DOHH2 (cell line): ENCODE data around the gene MTCL1.

Source experiments
- H3F3A ChIP-seq: fragments of 200-600 bp; sonication (generic), shearing (Covaris generic); 2 replicates; pipeline ENCODE4 v1.6.0; 2016; ENCODE audit warnings: antibody characterized with exemption, mild to moderate bottlenecking; ENCODE audit not compliant: control insufficient read depth, insufficient read depth
- H3K27ac ChIP-seq: fragments of 200-600 bp; sonication (generic); 2 replicates; pipeline ENCODE4 v1.5.1; 2014; ENCODE audit warnings: low read depth, mild to moderate bottlenecking, low read length, moderate library complexity
- H3K27me3 ChIP-seq: fragments of 200-600 bp; sonication (generic); 2 replicates; pipeline ENCODE4 v1.6.1; 2014; ENCODE audit warnings: mild to moderate bottlenecking, low read length, mixed read lengths; ENCODE audit not compliant: control insufficient read depth
- H3K36me3 ChIP-seq: fragments of 200-600 bp; sonication (generic); 2 replicates; pipeline ENCODE4 v1.6.1; 2014; ENCODE audit warnings: mild to moderate bottlenecking, low read length, moderate library complexity, mixed read lengths; ENCODE audit not compliant: control insufficient read depth
- H3K4me1 ChIP-seq: fragments of 200-600 bp; sonication (generic); 2 replicates; pipeline ENCODE4 v1.6.1; 2014; ENCODE audit warnings: mild to moderate bottlenecking, low read length, mixed read lengths; ENCODE audit not compliant: control insufficient read depth
- H3K4me2 ChIP-seq: fragments of 200-600 bp; sonication (generic); 2 replicates; pipeline ENCODE4 v1.6.0; 2014; ENCODE audit warnings: mild to moderate bottlenecking, low read length, moderate library complexity
- H3K4me3 ChIP-seq: fragments of 200-600 bp; sonication (generic); 2 replicates; pipeline ENCODE4 v1.5.1; 2014; ENCODE audit warnings: mild to moderate bottlenecking, low read length, mixed read lengths
- H3K79me2 ChIP-seq: fragments of 200-600 bp; sonication (generic); 2 replicates; pipeline ENCODE4 v1.6.1; 2014; ENCODE audit warnings: mild to moderate bottlenecking, low read length, mixed read lengths; ENCODE audit not compliant: control insufficient read depth
- H3K9me2 ChIP-seq: fragments of 200-600 bp; sonication (generic); replicated peaks from 2 replicates; pipeline ENCODE4 v1.6.1; 2014; ENCODE audit warnings: mild to moderate bottlenecking, low read length, mixed read lengths; ENCODE audit not compliant: control insufficient read depth
- H3K9me3 ChIP-seq: fragments of 200-600 bp; sonication (generic); 2 replicates; pipeline ENCODE4 v1.6.1; 2014; ENCODE audit warnings: antibody characterized with exemption, low read length, mixed read lengths; ENCODE audit not compliant: control insufficient read depth, insufficient read depth
- H4K20me1 ChIP-seq: fragments of 200-600 bp; sonication (generic); 2 replicates; pipeline ENCODE4 v1.6.0; 2014; ENCODE audit warnings: low read depth, mild to moderate bottlenecking, antibody characterized with exemption, low read length, moderate library complexity; ENCODE audit not compliant: control insufficient read depth, insufficient read depth
- CTCF ChIP-seq: fragments of 200-600 bp; sonication (generic); IDR thresholded peaks from one replicate; pipeline ENCODE4 v1.5.1; 2014; ENCODE audit warnings: antibody characterized with exemption, mild to moderate bottlenecking, low read depth, low read length; ENCODE audit not compliant: poor library complexity, severe bottlenecking
- EZH2phosphoT487 ChIP-seq: fragments of 200-600 bp; sonication (generic); IDR thresholded peaks from 2 replicates; pipeline ENCODE4 v1.6.1; 2017; ENCODE audit warnings: borderline replicate concordance, mild to moderate bottlenecking, antibody characterized with exemption, low read length, moderate library complexity, mixed read lengths

The MTCL1 gene

DNA sequence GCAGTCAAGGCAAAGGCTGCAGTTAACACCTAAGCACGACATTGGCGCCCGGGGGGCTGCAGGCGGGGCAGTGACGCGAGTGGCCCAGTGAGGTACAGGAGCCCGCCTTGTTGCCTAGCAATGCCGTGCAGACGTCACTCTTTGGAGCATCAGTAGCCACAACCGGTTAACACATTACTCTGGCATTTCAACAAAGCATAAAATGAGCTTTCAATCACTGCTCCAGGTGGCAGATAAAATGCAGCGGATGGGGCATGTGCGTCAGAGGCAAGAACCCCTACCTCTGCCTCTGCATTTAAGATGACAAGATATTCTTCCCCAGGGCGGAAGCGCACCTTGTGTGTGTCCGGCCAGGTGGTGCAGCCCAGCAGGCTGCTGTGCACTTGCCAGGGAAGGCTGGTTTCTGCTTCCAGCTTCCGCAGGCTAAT lies 139.4 kb downstream of the MTCL1 start:
- H3K4me2 ChIP-seq = no peak overlapping the region
- H3K27me3 ChIP-seq = no peaks in the 10 kb centered on the region
- no peaks in the 10 kb centered on the region for H3K4me1 ChIP-seq
- no peaks in the 10 kb centered on the region for H3K79me2 ChIP-seq
- no peaks in the 10 kb centered on the region for H3F3A ChIP-seq
- H3K36me3 ChIP-seq = no peaks in the 10 kb centered on the region
- H3K4me3 ChIP-seq = no peak overlapping the region
- H3K9me3 ChIP-seq = no peaks in the 10 kb centered on the region; the same call in 1 of the 2 replicates
- H3K27ac ChIP-seq = no peak overlapping the region
- no peaks in the 10 kb centered on the region for H4K20me1 ChIP-seq
- H3K9me2 ChIP-seq = no peaks in the 10 kb centered on the region
- no peak for TF ChIP-seq EZH2phosphoT487

- H3K4me1 ChIP-seq = no peaks in the 10 kb centered on the region
- no peaks in the 10 kb centered on the region for H3K9me2 ChIP-seq
- no peaks in the 10 kb centered on the region for H3K79me2 ChIP-seq
- no peaks in the 10 kb centered on the region for H3K27me3 ChIP-seq
- H4K20me1 ChIP-seq = no peaks in the 10 kb centered on the region
- no peaks in the 10 kb centered on the region; the same call in 1 of the 2 replicates for H3K9me3 ChIP-seq
- TF ChIP-seq EZH2phosphoT487 = no peak
- no peak for TF ChIP-seq CTCF
- H3F3A ChIP-seq = no peaks in the 10 kb centered on the region
- H3K4me3 ChIP-seq = no peak overlapping the region
- H3K36me3 ChIP-seq = no peaks in the 10 kb centered on the region
- H3K27ac ChIP-seq = no peak overlapping the region
- no peak overlapping the region for H3K4me2 ChIP-seq
Measured at GRCh38 chr18:8845506-8845905, 140.2 kb downstream of the MTCL1 start.

DNA sequence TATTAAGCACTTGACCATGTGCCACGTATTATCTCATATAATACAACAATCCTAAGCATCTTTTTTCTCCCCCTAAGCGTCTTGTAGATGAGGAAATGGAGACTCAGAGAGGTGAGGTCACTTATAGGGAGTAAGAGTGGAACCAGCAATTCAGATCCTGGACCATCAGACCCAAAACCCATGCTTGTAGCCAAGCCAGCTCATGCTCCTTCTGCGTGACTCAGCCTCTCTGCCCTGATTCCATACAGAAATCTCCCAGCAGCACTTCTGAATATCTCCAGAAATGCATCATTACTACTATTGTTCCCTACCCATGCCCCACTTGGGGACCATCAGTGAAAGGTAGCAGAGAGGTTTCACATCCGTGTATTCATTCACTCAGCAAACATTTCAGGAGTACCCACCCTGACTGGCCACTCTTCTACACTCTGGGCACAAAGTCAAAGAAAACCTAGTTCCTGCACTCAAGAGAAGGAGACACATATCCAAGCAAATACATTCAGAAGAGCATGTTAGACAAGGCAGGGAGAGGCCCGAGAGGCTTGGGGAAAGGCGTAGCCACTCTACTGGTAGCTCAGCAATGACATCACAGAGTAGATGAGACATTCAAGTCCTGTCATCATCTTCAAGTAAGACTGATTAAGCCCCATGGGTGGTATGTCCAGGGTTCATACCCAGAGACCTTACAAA lies 141.9 kb downstream of the MTCL1 start:
- no peak overlapping the region for H3K4me3 ChIP-seq
- H4K20me1 ChIP-seq = no peaks in the 10 kb centered on the region
- no peak overlapping the region for H3K4me2 ChIP-seq
- no peaks in the 10 kb centered on the region for H3F3A ChIP-seq
- no peaks in the 10 kb centered on the region for H3K27me3 ChIP-seq
- no peak overlapping the region for H3K27ac ChIP-seq
- H3K36me3 ChIP-seq = no peaks in the 10 kb centered on the region
- no peaks in the 10 kb centered on the region; the same call in 1 of the 2 replicates for H3K9me3 ChIP-seq
- no peaks in the 10 kb centered on the region for H3K79me2 ChIP-seq
- no peaks in the 10 kb centered on the region for H3K4me1 ChIP-seq
- H3K9me2 ChIP-seq = no peaks in the 10 kb centered on the region
- TF ChIP-seq EZH2phosphoT487 = no peak
- no peak for TF ChIP-seq CTCF

GRCh38 chr18:8847900-8848299 lies 142.5 kb downstream of the MTCL1 start:
- Histone ChIP-seq H3K27ac (no peak overlapping the region), H4K20me1 (no peaks in the 10 kb centered on the region), H3K27me3 (no peaks in the 10 kb centered on the region), H3K9me3 (no peaks in the 10 kb centered on the region; the same call in 1 of the 2 replicates), H3K9me2 (no peaks in the 10 kb centered on the region), H3K79me2 (no peaks in the 10 kb centered on the region), H3K4me3 (no peak overlapping the region), H3K36me3 (no peaks in the 10 kb centered on the region), H3K4me1 (no peaks in the 10 kb centered on the region), H3K4me2 (no peak overlapping the region), H3F3A (no peaks in the 10 kb centered on the region)
- no peak for TF ChIP-seq CTCF
- TF ChIP-seq EZH2phosphoT487 = no peak
